Measurements from ENCODE around the gene HPCAL4.

The HPCAL4 gene

DNA sequence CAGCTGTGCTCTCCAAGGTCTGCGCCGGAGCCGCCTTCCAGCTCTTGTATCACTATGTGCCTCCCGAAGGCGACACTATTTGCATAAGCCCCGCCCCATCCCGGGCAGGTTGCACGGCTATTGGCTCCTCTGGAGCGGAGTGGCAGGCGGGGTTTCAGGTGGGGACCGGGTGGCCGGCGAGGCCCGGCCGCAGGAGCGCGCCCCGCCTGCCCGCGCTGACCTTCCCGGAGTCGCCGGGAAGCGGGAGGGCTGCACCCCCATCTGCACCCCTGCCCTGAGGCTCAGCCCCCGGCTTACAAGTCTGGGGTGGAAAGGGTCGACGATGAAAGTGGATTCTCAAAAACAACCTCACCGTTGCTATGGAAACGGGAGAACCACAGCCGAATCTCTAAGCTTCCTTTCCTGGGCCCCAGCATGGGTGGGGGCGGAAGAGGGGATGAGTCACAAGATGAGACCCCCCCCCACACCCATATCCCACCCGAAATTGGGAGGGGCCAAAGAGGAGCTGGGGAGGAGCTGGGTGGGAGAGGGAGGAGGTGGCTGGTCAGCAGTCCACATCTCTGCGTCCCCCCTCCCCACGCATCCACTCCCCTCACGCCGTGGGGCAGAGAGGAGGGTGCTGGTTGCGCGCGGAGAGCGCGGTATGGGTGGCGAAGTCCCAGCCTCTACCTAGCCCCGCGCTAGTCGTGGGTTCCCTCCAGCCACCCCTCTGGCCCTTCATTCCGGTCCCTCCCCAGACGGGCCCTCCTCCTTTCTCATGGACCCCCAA is at the start of gene HPCAL4:
TSS of gene HPCAL4 (minus strand) at position 51 of the 769 bp plus-strand sequence. CDS start 6,830 bp downstream, outside the sequence.
- peak; percentile 90 for DNase-seq

- peak; percentile 81 for DNase-seq
These were observed 47.6 kb upstream of the HPCAL4 start, which contains the start of gene PPIE for GRCh38 chr1:39738622-39739366. TSS of gene PPIE (plus strand) at chr1:39738882. CDS start at chr1:39738901, 19 bp downstream.

GRCh38 chr1:39737546-39738169 is 46.4 kb upstream of the HPCAL4 start:
- DNase-seq = no peak

- DNase-seq = no peak
These were observed 44.5 kb upstream of the HPCAL4 start for GRCh38 chr1:39735731-39736130.

- peak; percentile 50 for DNase-seq
These were observed 41.9 kb upstream of the HPCAL4 start for GRCh38 chr1:39733161-39733560.

GRCh38 chr1:39732730-39733129 is 41.5 kb upstream of the HPCAL4 start:
- DNase-seq = peak; percentile 37

GRCh38 chr1:39729842-39730241 is 38.6 kb upstream of the HPCAL4 start:
- DNase-seq = no peak

DNA sequence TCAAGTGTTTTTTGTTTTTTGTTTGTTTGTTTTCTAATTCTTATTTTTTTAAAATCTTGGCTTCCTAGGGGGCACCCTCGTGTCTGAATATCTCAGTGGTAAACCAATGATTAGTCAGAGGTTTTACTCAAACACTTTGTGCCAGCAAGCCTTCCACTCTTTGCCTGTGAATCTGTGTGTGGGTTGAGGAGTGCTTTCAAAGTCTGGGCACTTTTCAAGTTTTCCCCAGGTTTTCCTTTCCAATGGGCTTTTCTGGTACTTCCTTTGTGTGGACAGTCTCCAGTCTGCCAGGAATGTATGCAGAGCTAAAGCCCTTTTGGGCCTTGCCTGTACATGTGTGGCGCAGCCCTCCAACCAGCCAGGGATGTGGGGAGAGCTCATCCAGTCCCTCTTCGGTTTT is 37.8 kb upstream of the HPCAL4 start:
- no peak for DNase-seq

DNA sequence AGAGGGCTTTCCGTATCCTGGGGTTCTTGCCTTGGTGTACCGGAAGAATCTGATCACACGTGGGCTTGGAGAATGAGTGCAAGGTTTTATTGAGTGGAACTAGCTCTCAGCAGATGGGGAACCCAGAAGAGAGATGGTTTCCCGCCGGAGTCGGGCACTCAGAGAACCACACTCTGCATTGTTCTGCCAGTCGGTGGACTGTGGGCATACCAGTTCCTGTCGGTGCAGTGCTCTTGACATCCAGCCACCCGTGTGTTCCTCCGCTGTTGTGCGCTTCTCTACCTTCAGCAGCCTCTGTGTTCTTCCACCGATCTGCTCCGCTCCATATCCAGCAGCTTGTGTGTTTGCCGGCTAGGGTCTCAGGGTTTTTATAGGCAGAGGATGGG is 36.7 kb upstream of the HPCAL4 start:
- DNase-seq = peak; percentile 70

GRCh38 chr1:39727221-39727931 is 36.1 kb upstream of the HPCAL4 start:
- DNase-seq = no peak

DNA sequence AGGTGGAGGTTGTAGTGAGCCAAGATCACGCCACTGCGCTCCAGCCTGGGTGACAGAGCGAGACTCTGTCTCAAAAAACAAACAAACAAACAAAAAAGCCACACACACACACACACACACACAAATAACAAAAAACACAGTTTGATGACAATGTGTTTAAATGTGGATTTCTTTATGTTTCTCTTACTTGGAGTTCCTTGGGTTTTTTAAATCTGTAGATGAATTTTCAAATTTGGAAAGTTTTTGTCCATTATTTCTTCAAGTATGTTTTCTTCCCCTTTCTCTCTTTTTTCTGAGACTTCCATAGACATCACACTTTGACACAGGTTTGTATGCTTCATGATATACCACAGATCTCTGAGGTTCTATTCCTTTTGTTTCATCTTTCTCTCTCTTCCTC is 35.4 kb upstream of the HPCAL4 start:
- DNase-seq = no peak

DNA sequence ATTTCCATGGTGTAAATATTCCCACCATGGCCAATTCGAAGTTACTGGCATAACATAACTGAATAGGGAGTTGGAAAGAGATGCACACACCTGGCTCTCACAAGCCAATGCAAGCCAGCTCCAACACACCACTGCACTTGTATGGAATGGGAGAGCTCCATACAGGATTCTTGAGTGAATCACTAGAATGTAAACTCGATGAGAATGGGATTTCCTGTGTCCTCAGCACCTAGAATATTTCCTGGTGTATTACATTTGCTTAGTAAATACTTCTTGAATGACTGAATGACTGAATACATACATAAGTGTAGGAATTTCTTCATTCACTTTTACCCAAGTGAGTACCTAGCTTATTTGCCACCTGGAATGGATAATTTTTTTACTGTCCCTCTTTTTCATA is 31.3 kb upstream of the HPCAL4 start:
- no peak for DNase-seq

- no peak for DNase-seq
These were observed 30.4 kb upstream of the HPCAL4 start for GRCh38 chr1:39721664-39722063.

GRCh38 chr1:39720094-39720999 is 29.1 kb upstream of the HPCAL4 start:
- DNase-seq = peak; percentile 84

DNA sequence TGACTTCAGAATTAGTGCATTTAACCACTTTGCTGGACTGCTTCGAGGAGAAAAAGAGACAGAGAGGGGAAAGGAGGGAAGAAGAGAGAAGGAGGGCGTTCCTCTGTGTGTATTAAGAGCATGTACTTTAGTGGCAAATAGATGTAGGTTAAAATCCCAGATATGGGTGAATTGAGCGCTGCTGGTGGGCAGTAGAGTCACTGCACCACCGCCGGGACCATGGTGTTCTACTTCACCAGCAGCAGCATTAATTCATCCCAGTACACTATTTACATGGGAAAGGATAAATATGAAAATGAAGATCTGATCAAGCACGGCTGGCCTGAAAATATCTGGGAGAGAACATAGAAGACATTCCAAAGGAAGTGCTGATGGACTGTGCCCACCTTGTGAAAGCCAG is 26.6 kb upstream of the HPCAL4 start:
- DNase-seq = no peak

DNA sequence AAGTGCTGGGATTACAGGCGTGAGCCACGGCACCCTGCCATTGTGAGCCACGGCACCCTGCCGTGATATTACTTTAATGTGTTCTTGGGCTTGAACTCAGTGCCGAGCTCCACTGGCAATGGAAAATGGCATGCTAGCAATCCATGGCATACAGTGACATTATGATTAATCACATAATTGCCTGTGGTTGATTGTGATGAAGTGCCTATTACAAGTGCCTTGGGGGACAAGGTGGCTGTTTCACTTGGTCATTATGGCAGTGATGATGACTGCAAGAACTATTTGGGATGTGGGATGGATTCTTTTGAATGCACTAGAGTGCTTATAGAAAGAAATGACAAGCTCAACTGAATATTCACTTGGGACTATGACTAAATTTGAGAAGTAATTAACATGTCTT is 22.3 kb upstream of the HPCAL4 start:
- DNase-seq = no peak

DNA sequence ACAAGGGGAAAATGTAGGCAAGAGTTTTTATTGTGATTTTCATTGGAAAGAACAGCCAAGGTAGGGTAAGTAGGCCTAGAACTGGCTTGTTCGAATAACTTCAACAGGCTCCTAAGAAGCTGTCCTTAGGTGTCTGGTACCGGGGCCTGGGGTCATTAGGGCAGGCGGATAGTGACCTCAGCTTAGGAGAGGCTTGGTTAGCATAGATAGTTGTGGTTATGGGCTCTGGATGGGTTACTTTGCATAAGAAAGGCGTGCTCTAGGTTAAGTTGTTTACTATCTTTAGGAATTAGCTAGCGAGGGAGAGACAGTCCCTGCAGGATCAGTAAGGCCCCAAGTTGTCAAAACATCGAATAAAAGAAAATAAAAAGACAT is 20.7 kb upstream of the HPCAL4 start:
- no peak for DNase-seq

- DNase-seq = no peak
These were observed 20.1 kb upstream of the HPCAL4 start for GRCh38 chr1:39711104-39711965.

GRCh38 chr1:39707506-39707905 is 16.3 kb upstream of the HPCAL4 start:
- no peak for DNase-seq

DNA sequence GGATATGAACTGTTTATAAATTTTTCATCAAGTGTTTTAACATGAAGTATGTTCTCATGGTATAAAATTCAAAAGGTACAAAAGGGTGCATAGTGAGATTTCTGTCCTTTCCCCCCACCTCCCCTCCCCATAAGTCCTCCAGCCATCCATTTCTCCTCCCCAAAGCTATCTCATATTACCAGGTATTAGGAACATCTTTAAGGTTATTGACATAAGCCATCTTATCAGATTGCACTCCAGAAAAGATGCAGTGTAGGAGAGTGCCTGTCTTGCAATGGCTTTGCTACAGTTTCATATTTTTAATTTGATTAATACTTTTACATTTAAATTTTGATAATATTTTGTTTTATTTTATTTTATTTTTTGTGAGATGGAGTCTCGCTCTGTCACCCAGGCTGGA is 13.5 kb upstream of the HPCAL4 start:
- DNase-seq = no peak

DNA sequence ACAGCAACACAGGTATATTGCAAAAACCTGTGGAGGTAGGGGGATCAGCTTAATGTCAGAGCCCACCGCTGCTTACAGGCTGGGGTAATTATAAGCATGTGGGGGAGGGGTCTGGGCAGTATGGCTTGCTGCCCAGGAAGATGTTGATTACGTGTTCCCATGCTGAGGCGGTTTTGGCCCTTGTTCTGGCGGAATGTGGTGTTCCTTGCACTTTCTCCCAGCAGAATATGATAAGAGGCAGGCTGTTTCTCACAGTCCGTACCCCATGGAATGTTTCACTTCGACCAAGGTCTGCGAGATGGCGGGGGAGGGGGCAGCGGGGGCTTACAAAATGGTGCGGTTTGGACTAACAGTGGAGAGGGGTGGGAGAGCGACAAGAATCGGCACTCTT is 9.8 kb upstream of the HPCAL4 start:
- peak; percentile 97 for DNase-seq
